Measurements from ENCODE around the gene RARRES2. TPM values are rescaled to one million over a fixed set of nuclear protein-coding genes. Genes with fewer than 3 reads are reported as not detected.

Gene RARRES2
- total and polyA plus RNA-seq, 12 donors: 132 to 7,984 (median 3,315) TPM

- TF ChIP-seq POLR2A (IDR thresholded peaks at IDR 0.05) (no peak), CTCF (IDR thresholded peaks at IDR 0.05) (no peak)
- DNase-seq: peak in 1 of 7 donors; percentile 39
- Histone ChIP-seq H3K4me1 (replicated peaks in 1 of 2) (peaks cover 2 to 23% of the 10 kb centered on the region in 2 donors), H3K9me3 (replicated peaks in 1 of 3) (no peaks in the 10 kb centered on the region), H3K27me3 (no peaks in the 10 kb centered on the region), H3K27ac (no peak overlapping the region), H3K36me3 (replicated peaks in 1 of 2) (peaks cover 0 to 50% of the 10 kb centered on the region in 2 donors), H3K4me3 (no peak overlapping the region)
- intact Hi-C loops (cut with DNase I): no loop called here
- 93 to 94% (median 94%) methylated on average over 10 to 19 of the region's 19 CpGs for WGBS, 4 donors
These were observed 11.1 kb downstream of the RARRES2 start for GRCh38 chr7:150330211-150330885.

DNA sequence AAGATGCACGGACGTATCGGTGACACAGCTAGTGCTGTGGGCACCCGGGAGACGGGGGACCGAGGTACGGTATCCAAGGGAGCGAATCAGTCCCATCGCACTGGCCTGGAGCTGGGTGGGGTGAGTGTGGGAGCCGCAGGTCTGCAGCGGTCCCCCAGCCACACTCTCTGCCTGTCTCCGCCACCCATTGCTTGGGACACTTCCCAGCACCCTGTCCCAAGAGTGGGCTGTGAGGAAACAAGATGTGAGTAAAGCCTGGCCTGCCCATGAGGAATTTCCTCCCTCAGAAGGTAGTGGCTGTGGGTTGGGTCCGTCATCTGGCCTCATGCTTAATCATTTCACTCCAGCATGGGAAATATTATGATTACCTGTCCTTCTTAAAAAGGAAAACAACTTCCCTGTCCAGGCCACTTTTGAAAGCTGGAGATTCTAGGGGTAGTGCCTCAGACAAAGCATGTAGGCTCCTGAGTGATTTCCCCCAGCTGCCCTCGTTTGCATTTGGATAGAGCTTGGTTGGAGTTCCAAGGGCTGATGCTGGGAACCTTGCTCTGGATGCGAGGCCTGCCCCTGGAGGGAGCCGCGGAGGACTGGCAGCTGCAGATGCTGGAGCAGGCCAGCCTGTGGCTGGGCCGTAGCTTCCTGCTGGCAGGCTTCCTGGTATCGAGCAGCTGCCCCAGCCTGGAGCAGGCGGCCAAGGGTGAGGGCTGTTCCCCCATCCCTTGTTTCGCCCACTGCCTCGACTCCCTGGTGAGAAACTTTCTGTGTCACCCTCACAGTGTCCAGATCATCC, 11.9 kb downstream of the RARRES2 start:
- intact Hi-C loops (cut with DNase I): no loop called here
- H3K27ac ChIP-seq: no peak overlapping the region

GRCh38 chr7:150327308-150327707, 14.1 kb downstream of the RARRES2 start:
- Histone ChIP-seq H3K9me3 (replicated peaks in 1 of 3) (no peaks in the 10 kb centered on the region), H3K36me3 (replicated peaks in 1 of 2) (peaks cover 0 to 43% of the 10 kb centered on the region in 2 donors), H3K27me3 (no peaks in the 10 kb centered on the region), H3K4me1 (replicated peaks in 1 of 2) (peaks cover 8 to 33% of the 10 kb centered on the region in 2 donors), H3K4me3 (no peak overlapping the region), H3K27ac (peak overlapping the region in 1 of 5 donors; percentile 13)
- 52 to 74% (median 57%) methylated on average over 3 of the region's 3 CpGs for WGBS, 4 donors
- TF ChIP-seq POLR2A (IDR thresholded peaks at IDR 0.05): no peak
- TF ChIP-seq CTCF (IDR thresholded peaks at IDR 0.05): no peak
- peak in 2 of 7 donors; percentile 8 to 48 for DNase-seq
- intact Hi-C loops (cut with DNase I): no loop called here

More for the DNA sequence above, 11.9 kb downstream of the RARRES2 start:
- TF ChIP-seq POLR2A (IDR thresholded peaks at IDR 0.05) (peak in 1 of 2 donors; percentile 17), CTCF (IDR thresholded peaks at IDR 0.05) (no peak)
- 83 to 93% (median 87%) methylated on average over 16 to 22 of the region's 22 CpGs for WGBS, 4 donors
- H3K4me1 ChIP-seq (replicated peaks in 1 of 2): peaks cover 0 to 25% of the 10 kb centered on the region in 2 donors
- H3K9me3 ChIP-seq (replicated peaks in 1 of 3): no peaks in the 10 kb centered on the region
- no peaks in the 10 kb centered on the region for H3K27me3 ChIP-seq
- DNase-seq: peak in 1 of 7 donors; percentile 42
- H3K4me3 ChIP-seq: no peak overlapping the region
- peaks cover 0 to 50% of the 10 kb centered on the region in 2 donors for H3K36me3 ChIP-seq (replicated peaks in 1 of 2)

- WGBS, 4 donors: 79 to 91% (median 85%) methylated on average over 4 of the region's 4 CpGs
- H3K9me3 ChIP-seq (replicated peaks in 1 of 3): no peaks in the 10 kb centered on the region
- no peaks in the 10 kb centered on the region for H3K27me3 ChIP-seq
- TF ChIP-seq POLR2A (IDR thresholded peaks at IDR 0.05) (peak in 1 of 2 donors; percentile 4), CTCF (IDR thresholded peaks at IDR 0.05) (no peak)
- no peak overlapping the region for H3K4me3 ChIP-seq
- peak in 2 of 7 donors; percentile 10 to 29 for DNase-seq
- peaks cover 0 to 38% of the 10 kb centered on the region in 2 donors for H3K36me3 ChIP-seq (replicated peaks in 1 of 2)
- intact Hi-C loops (cut with DNase I): no loop called here
- peak overlapping the region in 2 of 5 donors; percentile 13 to 90 for H3K27ac ChIP-seq
- H3K4me1 ChIP-seq (replicated peaks in 1 of 2): peaks cover 14 to 38% of the 10 kb centered on the region in 2 donors
These were observed 14.7 kb downstream of the RARRES2 start for GRCh38 chr7:150326657-150327268.
